Measurements from ENCODE around the gene PCGF6.
"Not testable (repeated sequence)": the region's sequence is repeated elsewhere in the genome, so short reads cannot be mapped to it uniquely, and the experiment has no call there.

The PCGF6 gene, protein sequence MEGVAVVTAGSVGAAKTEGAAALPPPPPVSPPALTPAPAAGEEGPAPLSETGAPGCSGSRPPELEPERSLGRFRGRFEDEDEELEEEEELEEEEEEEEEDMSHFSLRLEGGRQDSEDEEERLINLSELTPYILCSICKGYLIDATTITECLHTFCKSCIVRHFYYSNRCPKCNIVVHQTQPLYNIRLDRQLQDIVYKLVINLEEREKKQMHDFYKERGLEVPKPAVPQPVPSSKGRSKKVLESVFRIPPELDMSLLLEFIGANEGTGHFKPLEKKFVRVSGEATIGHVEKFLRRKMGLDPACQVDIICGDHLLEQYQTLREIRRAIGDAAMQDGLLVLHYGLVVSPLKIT

GRCh38 chr10:103350517-103351260 is at the start of gene PCGF6:
Gene PCGF6, minus strand, starts transcription at chr10:103351140. Its CDS starts 74 bp downstream, at chr10:103351066.
- in situ Hi-C loops (cut with HindIII; ENCODE audit: low pct_ligation_motif_present, low pct_unique_long_range_greater_than_20kb, low sequenced_read_pairs) = no loop called here
- peak; percentile 83 for DNase-seq

DNA sequence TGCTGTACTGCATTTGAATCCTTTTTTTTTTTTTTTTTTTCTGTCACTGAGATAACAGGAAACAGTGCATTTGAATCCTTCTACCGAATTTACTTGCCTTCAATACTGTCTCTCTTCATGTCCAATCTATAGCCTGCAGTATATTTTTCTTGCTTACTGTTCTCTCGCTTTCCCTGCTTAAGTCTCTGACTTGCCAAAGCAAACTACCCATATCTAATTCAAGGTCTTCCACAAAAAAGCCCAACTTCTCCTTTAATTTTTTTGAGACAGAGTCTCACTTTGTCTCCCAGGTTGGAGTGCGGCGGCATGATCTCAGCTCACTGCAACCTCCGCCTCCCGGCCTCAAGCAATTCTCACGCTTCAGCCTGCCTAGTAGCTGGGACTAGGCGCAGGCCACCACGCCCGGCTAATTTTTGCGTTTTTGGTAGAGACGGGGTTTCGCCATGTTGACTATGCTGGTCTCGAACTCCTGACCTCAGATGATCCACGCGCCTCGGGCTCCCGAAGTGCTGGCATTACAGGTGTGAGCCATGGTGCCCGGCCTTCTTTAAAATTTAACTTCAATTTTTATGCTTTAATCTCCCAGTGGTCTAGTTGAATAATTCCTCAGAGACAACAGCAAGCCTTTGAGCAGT is 46.4 kb upstream of the PCGF6 start:
- DNase-seq = peak; percentile 37
- in situ Hi-C loops (cut with HindIII; ENCODE audit: low pct_ligation_motif_present, low pct_unique_long_range_greater_than_20kb, low sequenced_read_pairs) = no loop called here

DNA sequence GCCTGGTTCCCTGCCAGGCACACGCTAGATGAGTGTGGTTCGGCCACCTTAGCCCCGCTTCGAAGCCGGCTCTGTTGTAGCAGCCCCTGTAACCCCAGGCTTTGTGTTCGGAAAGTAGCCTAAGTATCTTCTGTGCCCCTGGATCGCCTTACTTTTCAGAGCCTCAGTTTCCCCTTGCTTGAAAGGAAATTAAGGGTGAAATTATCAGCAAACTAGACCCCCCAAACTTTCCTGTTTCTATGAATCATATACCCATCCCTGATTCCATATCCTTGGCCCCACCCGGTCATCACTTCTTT is 45.8 kb upstream of the PCGF6 start:
- in situ Hi-C loops (cut with HindIII; ENCODE audit: low pct_ligation_motif_present, low pct_unique_long_range_greater_than_20kb, low sequenced_read_pairs) = no loop called here
- DNase-seq = no peak

GRCh38 chr10:103396067-103396788 is 45.3 kb upstream of the PCGF6 start, which contains the start of the genes ATP5MK and PDCD11:
Gene ATP5MK, minus strand, starts transcription at chr10:103396475. Its CDS starts 4,018 bp downstream, at chr10:103392457.
Gene PDCD11, plus strand, starts transcription at chr10:103396626. Its CDS starts 1,801 bp downstream, at chr10:103398427.
- in situ Hi-C loops (cut with HindIII; ENCODE audit: low pct_ligation_motif_present, low pct_unique_long_range_greater_than_20kb, low sequenced_read_pairs) = no loop called here
- peak; percentile 100 for DNase-seq

DNA sequence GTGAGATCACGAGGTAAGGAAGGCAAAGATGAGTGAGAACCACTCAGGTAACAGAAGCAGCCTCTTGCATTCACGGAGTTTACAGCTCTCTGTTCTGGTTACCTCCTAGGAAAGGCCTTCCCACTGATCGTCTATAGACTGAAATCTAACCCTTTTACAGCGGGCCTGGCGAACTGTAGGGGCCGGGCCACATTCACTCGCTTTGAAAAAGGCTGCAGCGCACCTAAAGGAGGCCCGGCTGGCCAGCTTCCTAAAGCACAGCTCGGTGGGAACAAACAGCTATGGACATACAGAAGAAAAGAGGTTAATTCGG is 44.8 kb upstream of the PCGF6 start:
- in situ Hi-C loops (cut with HindIII; ENCODE audit: low pct_ligation_motif_present, low pct_unique_long_range_greater_than_20kb, low sequenced_read_pairs) = no loop called here
- DNase-seq = peak; percentile 24

DNA sequence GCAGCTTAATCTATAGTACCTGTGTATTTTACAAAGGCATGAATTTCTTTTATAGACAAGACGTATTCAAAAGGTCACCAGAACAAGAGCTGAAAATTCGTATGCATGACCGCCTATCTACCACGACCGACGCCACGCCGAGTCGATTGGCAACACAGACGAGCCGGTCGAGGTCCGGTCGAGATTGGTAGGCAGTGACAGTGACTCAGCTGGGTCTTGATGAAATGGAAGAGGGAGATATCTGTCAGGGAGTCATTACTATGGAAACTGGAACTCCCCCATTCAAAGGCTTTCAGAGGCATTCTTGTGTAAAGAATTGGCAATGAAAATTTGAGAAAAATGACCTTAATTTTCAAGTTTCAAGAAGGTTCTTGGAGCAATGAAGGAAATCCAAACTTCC is 43.2 kb upstream of the PCGF6 start:
- DNase-seq = peak; percentile 11
- in situ Hi-C loops (cut with HindIII; ENCODE audit: low pct_ligation_motif_present, low pct_unique_long_range_greater_than_20kb, low sequenced_read_pairs) = no loop called here

DNA sequence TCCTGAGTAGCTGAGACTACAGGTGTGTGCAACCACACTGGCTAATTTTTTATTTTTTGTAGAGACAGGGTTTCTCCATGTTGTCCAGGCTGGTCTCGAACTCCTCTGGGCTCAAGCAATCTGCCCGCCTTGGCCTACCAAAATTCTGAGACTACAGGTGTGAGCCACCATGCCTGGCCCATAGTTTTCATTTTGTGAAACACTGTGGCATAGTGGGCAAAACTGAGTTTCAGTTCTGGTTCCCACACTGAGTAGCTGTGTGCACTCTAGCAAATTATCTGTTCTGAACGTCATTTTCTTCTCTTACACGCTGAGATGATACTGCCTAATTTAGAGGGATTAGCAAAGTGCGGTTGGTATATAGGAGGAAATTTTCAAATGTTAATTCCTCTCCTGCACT is 31.8 kb upstream of the PCGF6 start:
- in situ Hi-C loops (cut with HindIII; ENCODE audit: low pct_ligation_motif_present, low pct_unique_long_range_greater_than_20kb, low sequenced_read_pairs) = no loop called here
- no peak for DNase-seq

DNA sequence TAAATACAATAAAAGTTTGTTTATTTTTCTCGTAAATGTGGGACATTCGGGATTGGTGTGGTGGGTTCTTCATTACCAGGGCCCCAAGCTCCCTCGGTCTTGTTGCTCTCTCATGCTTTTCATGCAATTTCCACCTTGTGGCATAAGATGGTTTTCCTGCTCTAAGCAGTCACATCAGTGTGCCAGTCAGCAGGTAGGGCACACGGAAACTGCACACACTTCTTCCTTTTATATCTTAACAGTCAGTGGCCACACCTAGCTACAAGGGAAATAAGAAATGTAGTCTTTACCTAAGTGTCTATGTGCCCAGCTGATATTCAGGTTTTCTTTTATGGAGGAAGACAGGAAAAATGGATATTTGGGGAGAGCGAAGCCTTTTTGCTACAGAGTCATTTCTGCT is 23.3 kb upstream of the PCGF6 start:
- DNase-seq = no peak
- in situ Hi-C loops (cut with HindIII; ENCODE audit: low pct_ligation_motif_present, low pct_unique_long_range_greater_than_20kb, low sequenced_read_pairs) = no loop called here

DNA sequence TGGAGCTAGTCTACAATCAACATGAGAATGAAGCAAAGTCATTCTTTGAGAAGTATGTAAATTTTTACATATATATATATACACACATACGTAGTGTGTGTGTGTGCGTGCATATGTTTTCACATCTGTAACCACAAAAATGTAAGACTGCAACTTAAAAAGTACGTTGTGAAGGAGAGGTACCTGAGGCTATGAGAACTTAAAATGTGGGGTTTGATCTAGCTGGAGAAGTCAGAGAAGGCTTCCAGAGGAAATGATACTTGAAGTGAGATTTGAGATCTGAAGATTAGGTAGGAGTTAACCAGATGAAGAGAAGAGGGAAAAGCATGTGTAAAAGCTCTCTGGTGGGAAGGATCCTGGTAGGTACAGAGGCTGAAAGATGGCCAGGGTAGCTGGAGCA is 22.6 kb upstream of the PCGF6 start:
- in situ Hi-C loops (cut with HindIII; ENCODE audit: low pct_ligation_motif_present, low pct_unique_long_range_greater_than_20kb, low sequenced_read_pairs) = no loop called here
- no peak for DNase-seq

- peak; percentile 98 for DNase-seq
- in situ Hi-C loops (cut with HindIII; ENCODE audit: low pct_ligation_motif_present, low pct_unique_long_range_greater_than_20kb, low sequenced_read_pairs) = no loop called here
These were observed 17.0 kb upstream of the PCGF6 start, which contains the start of gene TAF5 for GRCh38 chr10:103367782-103368518. Gene TAF5, plus strand, starts transcription at chr10:103367976. Its CDS starts 14 bp downstream, at chr10:103367990.

DNA sequence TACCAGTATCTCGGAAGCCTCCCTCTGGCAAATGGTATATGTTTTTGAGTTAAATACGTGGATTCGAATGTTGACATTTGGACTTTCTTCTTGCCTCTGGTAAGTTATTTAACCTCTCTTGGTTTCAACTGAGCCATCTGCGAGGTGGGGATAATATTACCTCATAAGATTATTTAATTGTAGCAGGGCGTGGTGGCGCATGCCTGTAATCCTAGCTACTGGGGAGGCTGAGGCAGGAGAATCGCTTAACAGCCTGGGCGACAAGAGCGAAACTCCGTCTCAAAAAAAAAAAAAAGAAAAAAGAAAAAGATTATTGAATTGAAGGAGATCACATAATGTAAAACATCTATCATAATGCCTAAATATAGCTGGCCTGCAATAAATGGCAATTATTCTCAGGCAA is 16.4 kb upstream of the PCGF6 start:
- in situ Hi-C loops (cut with HindIII; ENCODE audit: low pct_ligation_motif_present, low pct_unique_long_range_greater_than_20kb, low sequenced_read_pairs) = no loop called here
- DNase-seq = no peak

- in situ Hi-C loops (cut with HindIII; ENCODE audit: low pct_ligation_motif_present, low pct_unique_long_range_greater_than_20kb, low sequenced_read_pairs) = not testable (repeated sequence)
- DNase-seq = peak; percentile 53
These were observed 9.9 kb upstream of the PCGF6 start for GRCh38 chr10:103360791-103361190.

- DNase-seq; in situ Hi-C loops (cut with HindIII; ENCODE audit: low pct_ligation_motif_present, low pct_unique_long_range_greater_than_20kb, low sequenced_read_pairs): not testable (repeated sequence)
These were observed 8.6 kb upstream of the PCGF6 start for GRCh38 chr10:103359493-103359892.

GRCh38 chr10:103355906-103356599 is 5.1 kb upstream of the PCGF6 start:
- in situ Hi-C loops (cut with HindIII; ENCODE audit: low pct_ligation_motif_present, low pct_unique_long_range_greater_than_20kb, low sequenced_read_pairs) = no loop called here
- no peak for DNase-seq

- DNase-seq; in situ Hi-C loops (cut with HindIII; ENCODE audit: low pct_ligation_motif_present, low pct_unique_long_range_greater_than_20kb, low sequenced_read_pairs): not testable (repeated sequence)
These were observed 3.6 kb upstream of the PCGF6 start for GRCh38 chr10:103354567-103354966.

DNA sequence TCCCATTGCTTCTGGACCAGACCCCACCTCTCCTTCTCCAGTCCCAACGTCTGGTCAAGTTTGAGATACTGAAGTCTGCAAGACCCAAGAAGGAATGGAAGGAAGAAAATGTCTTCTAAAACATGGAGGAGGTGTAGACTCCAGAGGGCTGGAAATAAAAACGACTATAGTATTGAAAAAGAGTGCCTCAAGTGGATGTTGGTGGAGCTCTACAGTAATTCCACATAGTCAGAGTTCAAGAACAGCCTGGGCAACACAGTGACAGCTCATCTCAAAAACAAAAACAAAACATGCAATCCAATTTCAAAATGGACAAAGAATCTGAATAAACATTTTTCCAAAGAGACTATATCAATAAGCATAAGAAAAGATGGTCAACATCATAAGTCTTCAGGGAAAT is 2.3 kb upstream of the PCGF6 start:
- in situ Hi-C loops (cut with HindIII; ENCODE audit: low pct_ligation_motif_present, low pct_unique_long_range_greater_than_20kb, low sequenced_read_pairs) = no loop called here

GRCh38 chr10:103350175-103350516 is 794 bp downstream of the PCGF6 start:
- DNase-seq = no peak
- in situ Hi-C loops (cut with HindIII; ENCODE audit: low pct_ligation_motif_present, low pct_unique_long_range_greater_than_20kb, low sequenced_read_pairs) = no loop called here

More for the DNA sequence above, 2.3 kb upstream of the PCGF6 start:
- DNase-seq = no peak

GRCh38 chr10:103336370-103336769 is 14.6 kb downstream of the PCGF6 start:
- in situ Hi-C loops (cut with HindIII; ENCODE audit: low pct_ligation_motif_present, low pct_unique_long_range_greater_than_20kb, low sequenced_read_pairs) = no loop called here
- DNase-seq = no peak

All from ACHN (cell line).